HG03064 (cell line): Measurements from ENCODE around the gene SLC5A2.
"Not testable (repeated sequence)": the region's sequence is repeated elsewhere in the genome, so short reads cannot be mapped to it uniquely, and the experiment has no call there.

ENCODE experiments used
- ATAC-seq: cut with Tn5 transposase; IDR thresholded peaks from one replicate; pipeline ENCODE4 v1.9.1; 2021; ENCODE audit warnings: low read depth; ENCODE audit not compliant: unreplicated experiment

SLC5A2 gene

DNA sequence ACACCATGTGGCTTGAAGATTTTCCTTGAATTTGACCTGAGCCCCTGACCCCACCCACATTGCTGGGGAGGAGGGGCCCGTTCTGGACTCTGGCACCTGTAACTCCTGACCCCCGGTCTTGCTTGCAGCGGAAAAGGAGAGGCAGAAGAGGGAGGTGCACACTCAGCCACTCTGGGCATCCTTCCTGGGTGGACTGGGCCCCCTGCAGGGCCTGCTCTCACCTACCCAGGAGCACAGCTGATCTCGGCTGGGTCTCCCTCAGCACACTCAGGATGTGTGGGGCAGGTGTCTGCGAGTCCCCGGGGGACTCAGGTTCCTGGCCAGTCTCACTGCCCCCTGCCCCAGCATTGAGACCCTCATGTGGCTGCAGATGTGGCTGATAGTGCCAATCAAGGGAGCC is 40.8 kb downstream of the SLC5A2 start:
- not testable (repeated sequence) for ATAC-seq

DNA sequence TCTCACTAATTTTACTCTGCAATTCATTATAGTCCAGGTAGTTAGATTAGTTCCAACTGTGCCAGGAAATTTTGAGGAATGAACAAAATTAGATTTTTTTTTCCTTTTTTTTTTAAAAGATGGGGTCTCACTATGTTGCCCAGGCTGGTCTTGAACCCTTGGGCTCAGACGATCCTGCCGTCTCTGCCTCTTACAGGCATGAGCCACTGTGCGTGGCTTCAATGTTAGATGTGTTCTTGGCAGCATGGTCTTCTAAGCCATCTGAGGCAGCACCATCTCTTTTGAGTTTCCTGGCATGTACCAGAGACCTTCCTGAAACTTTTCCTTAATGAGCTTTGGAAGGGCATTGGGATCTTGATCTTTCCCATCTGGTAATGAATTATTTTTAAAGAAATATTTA is 42.2 kb downstream of the SLC5A2 start:
- no peak for ATAC-seq

DNA sequence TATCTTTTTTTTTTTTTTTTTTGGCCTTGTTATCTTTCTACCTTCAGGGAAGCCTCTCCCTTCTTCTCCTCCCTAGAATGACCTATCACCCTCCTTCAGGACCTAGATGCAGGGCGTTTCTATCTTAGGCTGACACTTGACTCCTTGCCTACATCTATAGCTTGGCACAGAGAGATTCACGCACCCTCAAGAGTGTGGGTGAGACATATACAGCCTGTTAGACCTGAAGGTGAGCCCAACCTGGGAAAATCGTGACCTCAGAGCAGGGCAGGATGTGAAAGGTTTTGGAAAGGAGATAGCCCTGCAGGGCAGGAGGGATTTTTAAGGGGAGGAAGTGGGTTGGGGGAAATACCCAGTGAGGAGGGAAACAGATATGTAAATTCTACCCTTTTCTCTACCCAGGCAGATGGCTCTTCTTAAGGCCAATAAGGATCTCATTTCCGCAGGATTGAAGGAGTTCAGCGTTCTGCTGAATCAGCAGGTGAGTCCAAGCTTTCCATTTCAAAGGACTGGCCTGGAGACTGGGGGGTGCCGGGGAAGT is 44.9 kb downstream of the SLC5A2 start, which contains the start of gene AHSP:
Gene AHSP, plus strand, starts transcription at position 167 of the 541 bp plus-strand sequence. Its CDS starts 240 bp downstream, at position 407.
- no peak for ATAC-seq

DNA sequence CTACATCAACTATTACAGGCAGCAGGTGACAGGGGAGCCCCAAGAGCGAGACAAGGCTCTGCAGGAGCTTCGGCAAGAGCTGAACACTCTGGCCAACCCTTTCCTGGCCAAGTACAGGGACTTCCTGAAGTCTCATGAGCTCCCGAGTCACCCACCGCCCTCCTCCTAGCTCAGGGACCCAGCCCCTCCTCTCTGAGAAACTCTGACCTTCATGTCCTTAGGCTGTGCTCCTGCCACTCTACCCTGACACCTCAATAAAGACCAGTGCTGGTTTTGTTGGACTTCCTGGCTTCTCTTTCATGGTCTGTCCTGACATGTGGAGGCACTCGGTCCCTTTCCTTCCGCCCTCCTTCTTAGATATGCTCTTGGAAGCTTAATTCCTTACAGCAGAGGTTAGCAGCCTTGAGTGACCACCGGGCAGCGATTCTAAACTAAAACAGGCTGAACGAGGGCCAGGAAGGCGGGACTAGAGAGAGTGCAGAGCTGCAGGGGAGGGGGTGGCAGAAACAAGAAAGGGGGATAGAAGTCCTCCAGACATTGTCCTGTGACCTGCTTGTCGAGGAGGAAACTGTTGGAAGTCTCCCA is 45.7 kb downstream of the SLC5A2 start:
- ATAC-seq = no peak

DNA sequence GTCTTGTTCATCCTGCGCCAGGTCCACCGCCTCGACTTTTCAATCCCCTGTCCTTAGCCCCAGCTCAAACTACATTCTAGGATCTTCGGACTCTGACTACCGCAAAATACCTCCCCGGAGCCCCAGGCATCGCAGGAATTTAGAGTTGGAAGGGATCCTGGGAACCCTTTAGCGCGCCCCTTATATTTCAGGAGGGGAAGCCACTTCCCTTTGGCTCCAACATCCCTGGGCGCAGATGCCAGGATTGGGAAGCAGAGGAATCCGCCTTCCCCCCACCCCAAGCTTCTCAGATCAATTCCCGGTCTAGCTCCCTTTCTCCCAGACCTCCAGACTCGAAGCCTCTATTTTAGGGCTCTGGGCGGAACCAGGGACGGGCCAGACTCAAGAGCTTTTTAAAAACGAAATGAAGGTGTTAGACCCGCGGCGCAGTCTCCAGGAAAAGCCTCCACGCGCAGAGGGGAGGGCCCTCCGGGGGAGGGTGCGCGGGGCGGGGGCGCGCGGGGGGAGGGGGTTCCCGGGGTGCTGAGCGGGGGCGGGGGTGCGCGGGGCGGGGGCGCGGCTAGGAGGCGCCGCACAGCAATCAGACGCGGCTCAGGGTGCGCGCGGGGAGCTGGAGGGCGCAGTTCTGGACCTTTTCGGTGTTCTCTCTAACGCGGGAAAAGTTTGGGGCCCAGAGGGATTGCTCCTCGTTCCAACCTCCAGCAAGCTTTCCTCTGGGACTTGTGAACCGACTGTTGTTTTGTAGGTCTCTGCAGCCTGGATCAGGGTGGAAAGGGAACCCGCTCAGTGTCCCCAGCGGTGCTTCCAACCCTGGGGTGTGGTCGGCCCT is 46.4 kb downstream of the SLC5A2 start:
- ATAC-seq = no peak

DNA sequence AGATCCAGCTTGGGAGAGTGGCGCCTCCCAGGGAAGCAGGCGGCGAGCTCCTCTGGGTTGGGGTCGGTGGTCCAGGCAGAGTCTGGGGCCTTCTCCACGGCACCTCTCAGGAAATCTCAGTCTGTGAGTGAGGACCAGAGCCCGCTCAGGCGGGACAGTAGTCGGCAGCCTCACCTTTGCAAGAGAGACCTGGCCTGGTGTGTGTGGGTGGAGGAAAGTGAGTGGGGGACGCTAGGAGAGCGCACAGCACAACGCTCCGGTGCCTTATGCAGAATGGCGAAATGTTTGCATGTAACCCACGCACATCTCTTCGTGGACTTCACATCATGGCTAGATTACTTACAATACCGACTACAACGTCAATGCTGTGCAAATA is 47.0 kb downstream of the SLC5A2 start:
- ATAC-seq = no peak

DNA sequence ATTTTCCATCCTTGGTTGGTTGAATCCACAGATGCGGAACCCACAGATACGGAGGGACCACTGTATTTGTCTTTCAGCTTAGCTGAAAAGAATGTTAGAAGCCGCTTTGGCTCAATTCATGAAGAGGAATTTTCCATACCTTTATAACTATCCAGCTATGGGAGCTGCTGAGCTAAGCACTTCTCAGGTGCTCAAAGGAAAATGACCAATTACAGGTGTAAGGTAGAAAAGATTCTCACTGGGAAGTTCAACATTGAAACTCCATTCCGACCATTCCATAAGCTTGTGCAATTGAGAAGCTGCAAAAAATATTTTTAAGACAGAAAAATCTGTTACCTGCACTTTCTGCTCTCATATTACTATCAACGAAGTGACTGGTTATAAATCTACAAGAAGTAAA is 47.5 kb downstream of the SLC5A2 start:
- ATAC-seq = no peak

DNA sequence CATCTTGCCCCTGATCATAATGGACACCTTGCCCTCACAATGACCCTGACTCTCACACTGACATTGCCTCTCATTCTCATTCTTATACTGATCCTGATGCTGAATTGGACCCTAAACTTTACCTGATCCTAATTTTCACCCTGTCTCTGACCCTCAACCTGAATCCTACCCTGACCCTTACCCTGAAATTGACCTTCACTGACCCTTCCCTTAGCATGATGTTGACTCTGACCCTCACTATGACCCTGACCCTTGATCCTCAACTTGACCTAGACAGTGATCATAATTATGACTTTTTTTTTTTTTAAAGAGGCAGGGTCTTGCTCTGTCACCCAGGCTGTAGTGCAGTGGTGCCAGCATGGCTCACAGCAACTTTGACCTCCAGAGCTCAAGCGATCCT is 48.2 kb downstream of the SLC5A2 start:
- ATAC-seq = no peak

DNA sequence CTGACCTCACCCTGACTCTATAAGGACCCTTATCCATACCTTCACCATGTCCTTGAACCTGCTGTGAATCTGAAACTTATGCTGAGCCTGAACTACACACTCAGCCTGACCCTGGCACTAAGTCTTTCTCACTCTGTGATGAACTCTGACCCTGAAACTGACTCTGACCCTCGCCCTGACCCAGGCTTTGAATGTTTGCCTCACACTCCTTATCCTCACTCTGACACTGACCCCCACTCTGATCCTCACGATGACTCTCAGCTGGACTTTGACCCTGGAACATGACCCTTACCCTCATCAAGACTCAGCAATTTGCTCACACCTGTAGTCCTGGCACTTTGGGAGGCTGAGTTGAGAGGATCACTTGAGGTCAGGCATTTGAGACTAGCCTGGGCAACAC is 49.2 kb downstream of the SLC5A2 start:
- ATAC-seq = no peak

DNA sequence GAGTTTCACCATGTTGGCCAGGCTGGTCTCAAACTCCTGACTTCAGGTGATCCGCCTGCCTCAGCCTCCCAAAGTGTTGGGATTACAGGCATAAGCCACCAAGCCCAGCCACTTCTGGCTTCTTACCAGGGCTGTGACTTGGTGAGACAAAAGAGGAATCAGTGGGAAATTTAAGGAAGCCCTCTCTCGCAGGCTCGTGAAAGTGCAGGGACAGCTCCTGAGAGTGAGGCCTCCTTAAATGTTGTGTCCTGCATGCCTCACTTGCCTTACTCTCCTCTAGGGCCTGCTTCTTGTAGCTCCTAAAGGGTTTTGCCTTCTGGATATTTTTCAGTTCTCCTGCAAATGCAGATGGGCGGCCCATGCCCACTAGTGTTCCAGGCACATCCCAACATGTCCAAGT is 50.0 kb downstream of the SLC5A2 start:
- no peak for ATAC-seq

DNA sequence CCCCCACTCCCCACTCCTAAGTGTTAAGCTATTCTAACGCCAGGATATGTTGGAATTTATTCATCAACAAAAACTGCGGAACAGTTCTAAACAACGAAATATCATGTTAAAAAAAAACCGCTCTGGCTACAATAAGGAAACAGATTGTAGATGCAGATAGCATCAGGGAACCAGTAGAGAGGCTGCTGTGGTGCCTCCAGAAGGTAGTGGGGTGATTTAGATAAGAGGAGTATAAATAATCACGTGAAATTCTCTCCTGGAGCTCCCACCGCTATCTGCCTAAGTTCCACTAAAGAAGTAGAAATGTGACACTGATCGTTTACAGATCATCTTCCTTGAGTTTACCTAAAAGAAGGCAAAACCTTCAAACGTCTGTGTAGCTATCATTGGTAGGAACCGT is 52.8 kb downstream of the SLC5A2 start:
- ATAC-seq = no peak

DNA sequence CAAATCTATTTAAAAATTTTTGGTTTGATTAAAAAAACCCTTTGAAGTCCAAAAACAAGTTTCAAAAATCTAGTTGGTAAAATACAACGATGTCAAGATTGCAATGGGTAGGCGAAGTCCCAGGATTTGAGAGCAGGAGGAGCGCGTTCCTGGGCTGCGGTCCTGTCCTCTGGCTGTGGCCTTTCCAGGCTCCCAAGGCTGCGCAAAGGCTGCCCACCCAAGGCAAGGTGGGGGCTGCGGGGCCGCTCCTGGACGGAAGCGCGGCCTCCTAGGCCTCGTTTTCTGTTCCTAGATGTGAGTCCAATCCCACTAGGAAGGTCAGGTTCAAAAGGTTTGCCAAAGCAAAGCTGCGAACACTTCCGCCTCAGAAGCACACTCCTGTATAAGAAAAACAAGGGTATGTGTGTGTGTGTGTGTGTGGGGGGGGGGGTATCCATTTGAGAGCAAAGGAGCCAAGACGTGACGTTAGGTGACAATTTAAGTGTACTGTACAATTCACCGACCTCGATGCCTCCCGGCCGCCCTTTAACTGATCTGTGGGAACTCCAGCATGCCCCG is 54.0 kb downstream of the SLC5A2 start:
- ATAC-seq = no peak

DNA sequence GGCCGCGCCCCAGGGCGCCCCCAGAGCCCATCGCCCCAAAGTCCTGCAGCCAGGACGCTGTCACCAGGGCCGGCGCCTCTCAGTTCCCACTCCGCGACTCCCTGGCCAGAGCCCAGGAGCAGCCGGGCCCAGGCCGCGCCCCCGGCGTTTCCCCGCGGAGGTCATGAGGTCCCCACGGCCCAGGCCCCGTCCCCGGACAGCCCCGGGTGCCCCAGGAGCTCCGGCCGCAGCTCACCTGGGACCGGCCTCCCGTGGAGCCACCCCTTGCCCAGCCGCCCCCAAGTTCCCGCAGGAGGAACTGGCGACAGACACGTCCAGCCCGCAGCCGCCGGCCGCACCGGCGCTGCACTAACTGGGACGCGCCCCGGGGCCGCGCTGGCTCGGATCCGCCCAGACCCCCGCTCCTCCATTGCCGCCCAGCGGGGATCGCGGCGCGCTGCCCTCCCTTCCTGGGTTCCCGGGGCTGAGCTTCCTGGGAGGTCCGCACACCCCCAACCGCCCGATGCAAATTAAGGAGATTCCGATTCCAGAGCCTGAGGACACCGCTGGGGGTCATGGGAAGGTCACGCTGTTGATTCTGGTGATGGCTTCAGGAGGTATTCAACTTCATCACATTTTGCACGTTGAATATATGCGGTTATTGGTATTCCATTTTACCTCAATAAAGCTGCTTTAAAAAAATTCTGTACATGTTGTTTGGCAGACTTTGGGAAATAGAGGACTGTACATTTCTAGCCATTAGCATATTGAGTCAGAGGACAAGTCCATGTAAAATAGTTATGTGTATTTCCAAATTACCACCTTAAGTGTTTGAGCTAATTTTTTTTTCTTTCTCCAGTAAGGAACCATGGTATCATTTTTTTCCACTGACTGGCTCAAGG is 54.7 kb downstream of the SLC5A2 start:
- no peak for ATAC-seq

DNA sequence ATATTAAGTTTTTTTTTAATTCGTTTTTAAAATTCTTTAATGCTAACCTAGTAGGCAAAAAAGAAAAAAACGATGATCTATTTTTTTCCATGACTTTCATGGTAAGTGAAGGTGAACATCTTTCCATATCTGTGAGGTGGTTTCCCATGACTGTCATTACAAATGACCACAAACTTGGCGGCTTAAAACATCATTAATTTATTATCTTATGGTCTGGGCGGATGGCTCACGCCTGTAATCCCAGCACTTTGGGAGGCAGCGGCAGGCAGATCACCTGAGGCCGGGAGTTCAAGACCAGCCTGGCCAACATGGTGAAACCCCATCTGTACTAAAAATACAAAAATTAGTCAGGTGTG is 55.3 kb downstream of the SLC5A2 start:
- not testable (repeated sequence) for ATAC-seq

DNA sequence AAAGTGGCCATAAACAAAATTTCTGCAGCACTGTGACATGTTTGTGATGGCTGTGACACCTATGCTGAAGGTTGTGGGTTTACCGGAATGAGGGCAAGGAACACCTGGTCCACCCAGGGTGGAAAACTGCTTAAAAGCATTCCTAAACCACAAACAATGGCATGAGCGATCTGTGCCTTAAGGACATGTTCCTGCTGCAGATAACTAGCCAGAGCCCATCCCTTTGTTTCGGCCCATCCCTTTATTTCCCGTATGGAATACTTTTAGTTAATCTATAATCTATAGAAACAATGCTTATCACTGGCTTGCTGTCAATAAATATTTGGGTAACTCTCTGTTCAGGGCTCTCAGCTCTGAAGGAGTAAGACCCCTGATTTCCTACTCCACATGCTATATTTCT is 56.8 kb downstream of the SLC5A2 start:
- ATAC-seq = not testable (repeated sequence)
